ENCODE measurements around the gene SCGB1D1.

SCGB1D1 gene

GRCh38 chr11:62233730-62234129 lies 43.7 kb downstream of the SCGB1D1 start:
- DNase-seq (ENCODE audit: low read depth) = no peak

- DNase-seq (ENCODE audit: low read depth) = no peak
Observed at GRCh38 chr11:62236187-62236586, 46.2 kb downstream of the SCGB1D1 start.

- no peak for DNase-seq (ENCODE audit: low read depth)
Observed at GRCh38 chr11:62237499-62237898, 47.5 kb downstream of the SCGB1D1 start.

GRCh38 chr11:62238151-62238550 lies 48.1 kb downstream of the SCGB1D1 start:
- DNase-seq (ENCODE audit: low read depth) = no peak

- DNase-seq (ENCODE audit: low read depth) = no peak
Observed at GRCh38 chr11:62241095-62241494, 51.1 kb downstream of the SCGB1D1 start.

- DNase-seq (ENCODE audit: low read depth) = no peak
Observed at GRCh38 chr11:62242021-62242420, 52.0 kb downstream of the SCGB1D1 start, which contains the start of gene SCGB1D2. SCGB1D2 (plus strand) TSS chr11:62242239; CDS start chr11:62242308, 69 bp downstream.

Data from activated T-cell treated with anti-CD3 and anti-CD28 coated beads for 24 hours (primary cell).